Activated T-cell treated with anti-CD3 and anti-CD28 coated beads for 4 hours (primary cell): ENCODE measurements around the gene ATG2B.
A peak's percentile ranks its signal among the peaks of the same experiment; 100 is the strongest.
"Not testable (repeated sequence)": the region's sequence is repeated elsewhere in the genome, so short reads cannot be mapped to it uniquely, and the experiment has no call there.

Experiments used
- DNase-seq: peaks from one replicate; pipeline ENCODE4 v3.0.0-alpha.2; 2020

The ATG2B gene

GRCh38 chr14:96368534-96368933 lies 5.4 kb upstream of the ATG2B start:
- DNase-seq: no peak

GRCh38 chr14:96364962-96365361 lies 1.8 kb upstream of the ATG2B start:
- DNase-seq: no peak

DNA sequence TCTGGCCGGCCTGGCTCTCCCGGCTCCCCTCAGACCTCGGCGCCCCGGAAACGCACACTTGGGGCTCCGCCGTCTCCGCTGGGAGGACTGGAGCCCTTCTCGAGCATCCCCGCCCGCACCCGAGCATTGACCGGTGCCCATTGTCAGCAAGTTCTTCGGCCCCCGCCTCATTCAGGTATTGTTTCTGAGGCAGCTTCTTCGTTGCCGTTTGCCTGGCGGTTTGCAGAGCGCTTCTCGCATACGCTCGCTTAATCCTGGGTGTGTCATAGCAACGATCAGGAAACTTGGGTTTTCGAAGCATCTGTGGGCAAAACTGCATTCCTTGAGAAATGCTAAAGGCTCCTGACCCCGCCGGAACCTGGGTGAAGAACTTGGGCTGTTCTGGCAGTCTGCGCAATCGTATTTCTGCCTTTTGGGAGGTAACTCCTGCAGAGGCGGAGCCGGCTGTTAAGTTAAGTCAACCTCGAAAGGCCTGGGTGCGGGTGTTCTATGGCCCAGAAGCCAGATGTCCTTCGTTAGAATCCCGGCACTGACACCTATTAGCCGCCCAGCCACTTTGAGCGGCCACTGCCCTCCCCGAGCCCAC lies 703 bp upstream of the ATG2B start:
- DNase-seq: peak; percentile 24

DNA sequence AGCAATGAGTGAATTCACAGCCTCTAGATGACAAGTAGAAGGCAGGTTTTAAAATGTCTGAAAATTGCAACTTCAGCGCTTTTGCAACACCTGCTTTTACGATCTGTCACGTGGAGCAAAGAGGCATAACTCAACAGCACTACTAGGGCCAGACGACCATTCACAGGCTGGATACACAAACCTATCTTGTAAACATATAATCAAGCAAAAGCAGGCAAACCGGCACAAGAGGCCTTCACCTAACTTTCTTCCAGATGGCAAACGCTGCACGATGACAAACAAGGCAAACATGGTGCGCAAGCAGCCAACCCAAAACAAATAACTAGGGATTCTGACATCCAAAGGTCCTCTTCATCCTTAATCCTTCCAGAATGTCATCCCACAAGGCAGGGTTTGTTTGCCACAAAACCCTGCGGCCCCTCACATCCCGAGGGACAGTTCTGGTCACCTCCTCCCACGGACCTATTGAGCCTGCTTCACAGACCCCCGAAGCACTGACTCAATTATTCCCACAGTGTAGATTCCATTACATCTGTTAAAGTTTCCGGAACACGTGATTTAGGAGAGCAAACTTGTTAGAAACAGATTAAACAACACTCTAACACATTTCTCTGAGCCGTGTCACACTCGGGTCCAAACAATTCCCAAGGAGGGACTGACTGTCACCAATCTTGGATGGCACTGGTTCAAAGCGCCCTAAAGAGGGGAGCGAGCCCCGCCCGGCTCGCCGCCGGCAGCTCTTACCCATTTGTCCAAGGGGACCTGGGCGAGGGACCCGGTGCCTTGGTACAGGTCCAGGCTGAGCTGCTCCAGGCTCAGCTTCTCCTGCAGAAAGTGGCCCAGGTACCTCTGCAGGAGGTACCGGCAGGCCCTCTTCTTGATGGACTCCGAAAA lies 823 bp downstream of the ATG2B start:
- DNase-seq: peak; percentile 35

- DNase-seq: no peak
These were observed 3.2 kb downstream of the ATG2B start for GRCh38 chr14:96359959-96360358.

DNA sequence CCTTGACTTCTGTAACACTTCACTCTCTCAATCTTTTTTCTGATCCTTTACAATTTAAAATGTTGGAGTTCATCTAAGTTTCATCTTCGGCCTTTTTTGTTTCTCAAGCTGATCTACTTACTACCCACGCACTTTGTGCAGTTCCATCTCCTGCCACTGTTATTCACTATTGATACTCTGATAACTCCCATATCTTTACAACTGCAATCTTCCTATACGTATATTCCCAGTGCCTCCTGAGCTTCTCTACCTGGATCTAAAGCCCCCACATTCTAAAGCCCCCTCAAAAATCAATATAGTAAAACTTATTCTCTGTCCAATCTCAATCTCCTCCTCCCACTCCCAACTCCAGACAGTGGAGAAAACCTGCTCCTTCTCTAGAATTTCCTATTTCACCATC lies 5.9 kb downstream of the ATG2B start:
- no peak for DNase-seq

DNA sequence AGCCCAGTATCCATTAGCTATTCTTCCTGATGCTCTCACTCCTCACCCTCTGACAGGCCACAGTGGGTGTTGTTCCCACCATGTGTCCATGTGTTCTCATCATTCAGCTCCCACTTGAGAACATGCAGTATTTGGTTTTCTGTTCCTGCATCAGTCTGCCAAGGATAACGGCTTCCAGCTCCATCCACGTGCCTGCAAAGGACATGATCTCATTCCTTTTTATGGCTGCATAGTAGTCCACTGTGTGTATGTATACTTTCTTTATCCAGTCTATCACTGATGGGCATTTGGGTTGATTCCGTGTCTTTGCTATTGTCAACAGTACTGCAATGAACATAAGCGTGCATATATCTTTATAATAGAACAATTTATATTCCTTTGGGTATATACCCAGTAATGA lies 8.9 kb downstream of the ATG2B start:
- DNase-seq: no peak

DNA sequence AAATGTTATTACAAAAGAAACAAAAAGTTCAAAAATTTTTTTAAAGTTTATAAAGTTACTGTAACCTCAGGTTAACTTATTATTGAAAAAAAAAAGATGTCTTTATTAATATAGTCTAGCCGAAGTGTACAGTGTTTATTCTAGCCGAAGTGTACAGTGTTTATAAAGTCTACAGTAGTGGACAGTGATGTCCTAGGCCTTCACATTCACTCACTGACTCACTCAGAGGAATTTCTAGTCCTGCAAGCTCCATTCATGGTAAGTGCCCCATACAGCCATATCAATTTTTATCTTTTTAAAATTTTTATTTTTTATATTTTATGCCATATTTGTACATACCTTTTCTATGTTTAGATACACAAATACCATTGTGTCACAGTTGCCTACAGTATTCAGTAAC lies 10.4 kb downstream of the ATG2B start:
- no peak for DNase-seq

GRCh38 chr14:96351986-96352385 lies 11.2 kb downstream of the ATG2B start:
- no peak for DNase-seq

- DNase-seq: no peak
These were observed 13.7 kb downstream of the ATG2B start for GRCh38 chr14:96349286-96350075.

- not testable (repeated sequence) for DNase-seq
These were observed 15.2 kb downstream of the ATG2B start for GRCh38 chr14:96347957-96348356.

- DNase-seq: no peak
These were observed 17.5 kb downstream of the ATG2B start for GRCh38 chr14:96345669-96346068.

- no peak for DNase-seq
These were observed 21.8 kb downstream of the ATG2B start for GRCh38 chr14:96341323-96341722.

GRCh38 chr14:96338551-96338950 lies 24.6 kb downstream of the ATG2B start:
- no peak for DNase-seq

- no peak for DNase-seq
These were observed 38.9 kb downstream of the ATG2B start for GRCh38 chr14:96324219-96324618.

GRCh38 chr14:96320605-96321004 lies 42.5 kb downstream of the ATG2B start:
- no peak for DNase-seq

DNA sequence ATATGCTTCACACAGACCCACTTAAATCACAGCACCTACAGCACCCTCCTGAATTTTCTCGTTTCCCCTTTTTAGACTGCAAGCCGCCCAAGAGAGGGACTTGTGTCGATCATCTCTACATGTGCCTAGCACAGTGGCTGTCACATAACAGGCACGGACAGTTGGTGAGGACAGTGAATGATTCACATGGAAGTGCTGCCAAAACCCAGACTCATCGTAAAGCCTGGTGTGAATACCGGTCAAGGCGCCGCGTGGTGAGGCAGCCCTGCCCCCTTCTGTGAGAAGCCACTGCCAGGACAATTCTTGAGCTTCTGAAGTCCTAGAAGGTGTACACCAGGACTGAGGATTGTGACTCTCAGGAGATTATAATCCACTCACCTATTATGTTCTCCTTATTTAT lies 44.3 kb downstream of the ATG2B start:
- DNase-seq: no peak

DNA sequence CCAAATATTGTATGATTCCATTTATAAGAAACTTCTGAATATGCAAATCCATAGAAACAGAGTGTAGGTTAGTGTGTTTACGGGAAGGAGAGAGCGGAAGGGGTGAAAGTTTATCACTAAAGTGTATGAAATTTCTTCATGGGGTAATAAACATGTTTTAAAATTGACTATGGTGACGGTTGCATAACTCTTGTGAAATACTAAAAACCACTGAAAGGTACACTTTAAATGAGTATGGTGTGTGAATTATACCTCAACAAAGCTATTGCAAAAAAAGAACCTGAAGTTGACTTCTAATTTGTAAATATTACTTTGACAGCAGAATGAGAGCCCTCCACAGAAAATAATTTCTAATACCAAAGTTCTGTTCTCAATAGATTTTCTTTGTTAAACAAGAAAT lies 47.1 kb downstream of the ATG2B start:
- DNase-seq: no peak

DNA sequence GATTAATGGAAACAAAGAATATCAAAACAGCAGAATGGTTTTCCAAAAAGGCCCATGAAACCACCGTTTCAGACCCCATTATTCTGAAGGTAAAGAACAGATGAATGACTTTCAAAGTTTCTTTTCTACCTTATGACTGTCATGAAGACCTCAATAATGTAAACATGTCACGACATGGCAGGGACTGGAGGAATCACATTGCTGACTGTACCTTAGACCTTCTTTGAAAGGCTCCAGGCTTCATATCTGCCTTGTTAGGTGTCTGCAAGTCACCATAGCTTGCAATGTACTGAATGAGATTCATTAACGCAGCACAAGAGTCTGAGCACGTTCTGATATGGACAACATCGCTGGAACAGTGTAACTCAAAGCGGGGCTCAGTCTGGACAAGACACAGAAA lies 52.2 kb downstream of the ATG2B start:
- DNase-seq: no peak

DNA sequence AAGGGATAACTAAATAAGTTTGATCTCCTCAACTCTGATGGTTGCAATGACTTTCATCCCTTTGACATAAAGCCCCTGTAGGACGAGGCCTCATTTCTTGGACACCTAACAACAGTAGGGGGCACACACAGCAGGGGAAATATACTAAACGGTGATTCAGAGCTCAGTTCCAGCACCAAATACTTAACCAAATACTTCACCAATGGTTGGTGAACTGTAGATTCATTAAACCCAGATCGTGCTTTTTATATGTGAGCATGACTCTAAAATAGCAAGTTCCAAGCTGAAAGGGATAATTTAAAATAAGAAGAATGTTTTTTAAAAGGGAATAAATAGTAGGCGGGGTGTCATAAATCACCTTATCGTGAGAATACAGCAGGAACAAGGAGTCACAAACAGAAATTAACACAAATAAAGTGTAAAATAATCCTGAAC lies 53.2 kb downstream of the ATG2B start:
- DNase-seq: no peak

GRCh38 chr14:96309133-96309895 lies 53.8 kb downstream of the ATG2B start:
- DNase-seq: no peak

DNA sequence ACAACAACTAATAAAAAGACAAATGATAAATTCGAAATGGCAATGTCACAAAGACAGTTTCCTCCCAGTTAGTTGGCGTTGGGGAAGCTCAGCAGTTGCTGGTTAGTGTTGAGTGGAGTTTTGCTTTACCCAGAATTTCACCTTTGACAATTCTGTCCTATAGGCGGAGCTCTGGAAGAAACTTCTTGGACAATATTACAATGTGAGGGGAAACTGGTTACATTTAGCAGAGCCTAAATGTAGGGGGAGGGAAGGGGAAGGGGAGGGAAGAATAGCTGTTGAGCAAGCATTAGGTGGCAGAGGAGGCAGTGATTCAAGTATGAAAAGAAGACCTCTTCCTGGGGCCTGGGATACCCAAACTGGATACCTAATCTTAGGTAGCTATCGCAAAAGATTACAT lies 55.7 kb downstream of the ATG2B start:
- no peak for DNase-seq

DNA sequence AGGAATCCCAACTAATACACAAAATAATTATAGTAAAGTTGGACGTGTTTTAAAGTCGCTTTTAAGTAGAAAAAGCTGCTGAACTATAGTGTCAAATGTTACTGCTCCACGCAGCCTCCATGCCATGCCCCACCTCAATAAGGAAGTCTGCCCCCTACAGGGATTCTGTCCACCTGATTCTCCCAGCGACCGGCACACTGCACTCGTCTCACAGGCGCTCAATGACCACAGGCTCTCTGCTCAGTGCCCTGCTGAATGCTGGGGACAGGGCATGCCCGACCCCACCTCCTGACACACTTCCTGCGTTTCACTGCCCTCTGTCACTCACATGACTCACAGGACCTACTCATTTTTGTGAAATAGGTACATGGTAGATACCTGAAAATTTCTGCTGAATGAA lies 58.2 kb downstream of the ATG2B start:
- no peak for DNase-seq
